Keratinocyte (primary cell): ENCODE data around the gene DEPDC1. TPM values are rescaled to one million over a fixed set of nuclear protein-coding genes. Genes with fewer than 3 reads are reported as not detected.

Experiments
- DNase-seq: peaks from one replicate; pipeline ENCODE4 v3.0.0-alpha.2; 2011; ENCODE audit warnings: low read depth, missing footprints, low spot score
- FAIRE-seq: peaks from 2 replicates; lab custom pipeline; 2011; peaks lifted over from hg19 to GRCh38; lab: Jason Lieb, UNC
- H2AFZ ChIP-seq: 2 replicates; pipeline ENCODE4 v1.6.0; 2012; ENCODE audit warnings: low read length, control low read depth, inconsistent platforms; ENCODE audit not compliant: control insufficient read depth
- H3K27ac ChIP-seq: 2 replicates; pipeline ENCODE4 v1.5.1; 2011; ENCODE audit warnings: low read length; ENCODE audit not compliant: control insufficient read depth, insufficient read depth
- H3K27me3 ChIP-seq: 3 replicates; pipeline ENCODE4 v1.6.0; 2011; ENCODE audit warnings: low read length; ENCODE audit not compliant: control insufficient read depth, insufficient read depth; ENCODE audit errors: extremely low read depth
- H3K36me3 ChIP-seq, 2 experiments: 2 replicates in 1 of 2; 3 replicates in 1 of 2; pipeline ENCODE4 v1.5.1; 2011; ENCODE audit warnings: low read length in 2 of 2, mild to moderate bottlenecking in 1 of 2; ENCODE audit not compliant: control insufficient read depth in 2 of 2, insufficient read depth in 2 of 2; ENCODE audit errors: extremely low read depth in 1 of 2
- H3K4me1 ChIP-seq: 3 replicates; pipeline ENCODE4 v1.5.1; 2011; ENCODE audit warnings: low read length; ENCODE audit not compliant: control insufficient read depth, insufficient read depth; ENCODE audit errors: extremely low read depth
- H3K4me2 ChIP-seq: 3 replicates; pipeline ENCODE4 v1.6.0; 2011; ENCODE audit warnings: low read depth, low read length; ENCODE audit not compliant: control insufficient read depth, insufficient read depth; ENCODE audit errors: extremely low read depth
- H3K4me3 ChIP-seq, 3 experiments: fragments of 200-600 bp in 1 of 3; sonication (generic) in 1 of 3; 2 replicates in 2 of 3; 3 replicates in 1 of 3; pipeline ENCODE4 v1.5.1; 2011 to 2016; ENCODE audit warnings: low read length in 3 of 3, mild to moderate bottlenecking in 3 of 3, control low read depth in 2 of 3, inconsistent platforms in 1 of 3, low read depth in 1 of 3, mixed read lengths in 1 of 3, mixed run types in 1 of 3, moderate library complexity in 1 of 3; ENCODE audit not compliant: control insufficient read depth in 2 of 3, insufficient read depth in 2 of 3; ENCODE audit errors: extremely low read depth in 1 of 3
- H3K79me2 ChIP-seq: 2 replicates; pipeline ENCODE4 v1.6.0; 2012; ENCODE audit warnings: low read length; ENCODE audit not compliant: control insufficient read depth, insufficient read depth
- H3K9ac ChIP-seq: 3 replicates; pipeline ENCODE4 v1.6.0; 2011; ENCODE audit warnings: low read length; ENCODE audit not compliant: control insufficient read depth, insufficient read depth; ENCODE audit errors: extremely low read depth
- H3K9me1 ChIP-seq: 3 replicates; pipeline ENCODE4 v1.6.0; 2011; ENCODE audit warnings: low read length; ENCODE audit not compliant: control insufficient read depth, insufficient read depth; ENCODE audit errors: extremely low read depth
- H3K9me3 ChIP-seq: 2 replicates; pipeline ENCODE4 v1.5.1; 2012; ENCODE audit warnings: low read depth, low read length; ENCODE audit not compliant: control insufficient read depth
- H4K20me1 ChIP-seq: 3 replicates; pipeline ENCODE4 v1.6.0; 2011; ENCODE audit warnings: low read length; ENCODE audit not compliant: control insufficient read depth, insufficient read depth; ENCODE audit errors: extremely low read depth
- CTCF ChIP-seq, 3 experiments: IDR thresholded peaks in 1 of 3; conservative IDR thresholded peaks in 1 of 3; optimal IDR thresholded peaks in 1 of 3; 2 replicates in 2 of 3; 3 replicates in 1 of 3; pipeline versions ENCODE3 to v1.5.1; 2011; ENCODE audit warnings: low read length in 3 of 3, mild to moderate bottlenecking in 3 of 3, moderate library complexity in 2 of 3, control low read depth in 1 of 3, inconsistent platforms in 1 of 3; ENCODE audit not compliant: insufficient read depth in 2 of 3; ENCODE audit errors: extremely low read depth in 1 of 3
- EZH2 ChIP-seq: IDR thresholded peaks from one replicate; pipeline ENCODE4 v1.6.1; 2012; ENCODE audit warnings: inconsistent platforms, mild to moderate bottlenecking, low read length, moderate library complexity
- dilution Hi-C: fragments of 300-500 bp; cut with MboI; formaldehyde crosslinking; loops from one replicate; pipeline ENCODE4 v1.7.0; 2020; ENCODE audit warnings: low sequenced_read_pairs; ENCODE audit not compliant: extremely low pct_ligation_motif_present
- polyA plus RNA-seq, 5 experiments: library from polyadenylated mRNA; depleted of rRNA in 3 of 5; stranded (reverse) in 3 of 5; stranded (forward) in 1 of 5; unstranded in 1 of 5; fragments of >200 nt; gene quantifications; 1 replicate in 1 of 5; 2 replicates in 3 of 5; 3 replicates in 1 of 5; pipeline versions ENCODE4 v1.2.1 to v1.2.3, GENCODE V29; 2011 to 2012; ENCODE audit warnings: missing spikeins in 2 of 5, low read depth in 1 of 5, low replicate concordance in 1 of 5

The DEPDC1 gene
- polyA plus RNA-seq, 1 donor (not counting 4 experiments of a cell fraction or from before 2014, with no cell fraction given), result 11.2 TPM

DNA sequence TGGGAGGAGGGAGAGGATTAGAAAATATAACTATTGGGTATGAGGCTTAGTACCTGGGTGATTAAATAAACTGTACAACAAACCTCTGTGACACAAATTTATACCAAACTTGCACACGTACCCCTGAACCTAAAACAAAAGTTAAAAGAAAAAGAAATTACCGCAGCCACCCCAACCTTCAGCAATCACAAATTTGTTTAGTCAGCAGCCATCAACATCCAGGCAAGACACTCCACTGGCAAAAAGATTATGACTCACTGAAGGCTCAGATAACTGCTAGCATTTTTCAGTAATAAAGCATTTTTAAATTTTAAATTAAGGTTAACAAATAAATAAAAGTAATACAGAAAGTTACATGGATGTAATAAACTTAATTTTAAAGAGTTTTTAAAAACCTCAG is 14.4 kb upstream of the DEPDC1 start:
- peaks cover 4% of the 10 kb centered on the region for H3K4me1 ChIP-seq
- H3K27me3 ChIP-seq, result no peaks in the 10 kb centered on the region
- FAIRE-seq (no peak), DNase-seq (no peak)
- H3K79me2 ChIP-seq, result no peaks in the 10 kb centered on the region
- H3K9me3 ChIP-seq, result no peaks in the 10 kb centered on the region
- no peaks in the 10 kb centered on the region for H3K9me1 ChIP-seq
- no peak overlapping the region for H3K27ac ChIP-seq
- no peak overlapping the region for H2AFZ ChIP-seq
- no peak for TF ChIP-seq CTCF (optimal IDR thresholded peaks at IDR 0.05 in 1 of 3, IDR thresholded peaks at IDR 0.05 in 1 of 3, conservative IDR thresholded peaks at IDR 0.05 in 1 of 3; ENCODE audit: extremely low read depth in 1 of 3, insufficient read depth in 2 of 3, low read length in 3 of 3)
- no peak for TF ChIP-seq EZH2
- no peaks in the 10 kb centered on the region for H3K36me3 ChIP-seq
- dilution Hi-C loops, result no loop called here
- H3K4me2 ChIP-seq, result no peak overlapping the region
- no peaks in the 10 kb centered on the region for H4K20me1 ChIP-seq
- H3K4me3 ChIP-seq, result no peak overlapping the region
- H3K9ac ChIP-seq, result no peak overlapping the region

DNA sequence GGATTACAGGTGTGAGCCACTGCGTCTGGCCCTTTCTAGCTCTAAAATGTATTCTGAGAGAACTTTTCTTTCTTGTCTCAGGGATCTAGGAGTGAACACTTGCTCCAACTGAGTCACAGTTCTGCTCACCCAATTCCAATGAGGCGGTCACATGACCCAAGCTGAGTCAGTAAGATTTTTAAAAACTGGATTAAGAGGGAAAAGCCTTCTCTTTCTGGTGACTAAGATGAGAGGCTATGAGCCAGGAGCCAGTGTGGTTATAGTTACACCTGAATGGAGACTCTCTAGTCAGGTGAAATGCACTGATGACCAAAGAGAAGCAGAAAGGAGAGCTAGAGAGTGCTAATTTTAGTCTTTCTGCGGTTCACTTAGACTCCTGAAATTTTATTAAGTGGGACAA is 9.5 kb upstream of the DEPDC1 start:
- Histone ChIP-seq H2AFZ (no peak overlapping the region), H3K27ac (no peak overlapping the region), H4K20me1 (no peaks in the 10 kb centered on the region), H3K4me1 (no peaks in the 10 kb centered on the region), H3K4me2 (no peak overlapping the region), H3K4me3 (no peak overlapping the region), H3K9me3 (peaks cover 2% of the 10 kb centered on the region), H3K9me1 (no peaks in the 10 kb centered on the region), H3K36me3 (no peaks in the 10 kb centered on the region), H3K9ac (no peak overlapping the region), H3K27me3 (no peaks in the 10 kb centered on the region), H3K79me2 (no peaks in the 10 kb centered on the region)
- TF ChIP-seq EZH2 (no peak), CTCF (optimal IDR thresholded peaks at IDR 0.05 in 1 of 3, IDR thresholded peaks at IDR 0.05 in 1 of 3, conservative IDR thresholded peaks at IDR 0.05 in 1 of 3; ENCODE audit: extremely low read depth in 1 of 3, insufficient read depth in 2 of 3, low read length in 3 of 3) (no peak)
- dilution Hi-C loops, result no loop called here
- DNase-seq (no peak), FAIRE-seq (no peak)
